ENCODE results near the gene GATAD2B.

Gene GATAD2B

DNA sequence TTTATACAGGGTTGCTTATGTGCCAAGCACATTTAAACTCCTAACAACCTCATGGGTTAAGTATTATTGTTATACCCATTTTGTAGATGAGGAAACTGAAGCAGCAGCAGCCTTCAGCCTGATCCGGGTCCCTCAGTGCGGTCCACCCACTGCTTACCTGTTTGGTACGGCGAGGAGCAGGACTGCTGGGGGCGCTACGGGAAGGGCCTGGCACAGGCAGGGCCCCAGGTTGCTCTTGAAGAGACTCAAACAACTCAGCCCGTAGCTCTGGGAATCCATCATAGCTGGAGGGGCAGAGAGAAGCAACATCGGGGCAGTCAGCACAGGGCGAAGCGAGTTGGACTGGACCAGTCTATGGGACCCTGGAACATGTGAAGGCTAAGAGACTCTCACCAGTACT lies 14.6 kb upstream of the GATAD2B start:
- H3K9ac ChIP-seq (ENCODE audit: low read depth, low read length), result no peak overlapping the region
- no peaks in the 10 kb centered on the region for H3K9me3 ChIP-seq (ENCODE audit: insufficient read depth, low read depth, low read length)
- H3K4me1 ChIP-seq (ENCODE audit: insufficient read depth, low read length), result no peaks in the 10 kb centered on the region
- peaks cover 87% of the 10 kb centered on the region for H3K36me3 ChIP-seq (ENCODE audit: insufficient read depth, low read depth, low read length)
- no peak overlapping the region for H3K4me3 ChIP-seq (ENCODE audit: low read length)
- no peaks in the 10 kb centered on the region for H3K27me3 ChIP-seq (ENCODE audit: insufficient read depth, low read length)
- H3K27ac ChIP-seq (ENCODE audit: low read length), result no peak overlapping the region

DNA sequence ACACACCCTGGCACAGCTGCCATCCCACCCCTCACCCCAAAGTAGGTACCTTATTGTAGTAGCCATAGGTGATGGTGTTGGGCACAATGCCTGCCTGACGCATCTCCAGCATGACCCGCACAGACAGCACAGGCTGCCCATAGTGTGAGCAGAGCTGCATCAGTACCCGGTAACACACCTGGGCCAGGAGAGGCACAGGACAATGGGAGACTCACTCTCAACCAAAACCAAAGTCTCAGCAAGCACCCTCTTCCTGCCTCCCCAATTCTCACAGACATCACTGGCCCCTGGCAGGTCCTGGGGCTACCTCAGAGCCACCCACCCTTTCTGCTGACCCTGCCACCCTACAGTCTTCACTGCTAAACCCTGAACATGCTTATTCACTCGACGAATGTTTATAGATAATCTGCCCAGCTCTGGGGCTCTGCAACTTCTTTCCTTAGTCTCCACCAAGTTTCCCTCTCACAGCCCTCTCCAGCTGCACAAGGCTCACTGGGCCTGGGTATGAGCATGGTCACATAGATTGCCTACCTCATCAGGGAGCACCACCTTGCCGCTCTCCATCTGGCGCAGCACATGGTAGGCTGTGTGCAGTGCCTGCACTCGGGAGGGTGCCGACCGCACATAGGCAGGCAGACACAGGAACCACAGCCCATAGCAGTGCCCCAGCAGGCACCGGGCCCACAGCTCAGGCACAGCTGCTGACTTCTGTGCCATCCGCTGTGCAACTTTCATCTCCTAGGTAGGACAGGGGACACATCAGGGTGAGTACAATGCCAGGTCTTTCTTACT lies 13.4 kb upstream of the GATAD2B start:
- no peaks in the 10 kb centered on the region for H3K27me3 ChIP-seq (ENCODE audit: insufficient read depth, low read length)
- H3K4me3 ChIP-seq (ENCODE audit: low read length), result no peak overlapping the region
- peaks cover 85% of the 10 kb centered on the region for H3K36me3 ChIP-seq (ENCODE audit: insufficient read depth, low read depth, low read length)
- no peaks in the 10 kb centered on the region for H3K9me3 ChIP-seq (ENCODE audit: insufficient read depth, low read depth, low read length)
- no peaks in the 10 kb centered on the region for H3K4me1 ChIP-seq (ENCODE audit: insufficient read depth, low read length)
- no peak overlapping the region for H3K27ac ChIP-seq (ENCODE audit: low read length)
- H3K9ac ChIP-seq (ENCODE audit: low read depth, low read length), result no peak overlapping the region

DNA sequence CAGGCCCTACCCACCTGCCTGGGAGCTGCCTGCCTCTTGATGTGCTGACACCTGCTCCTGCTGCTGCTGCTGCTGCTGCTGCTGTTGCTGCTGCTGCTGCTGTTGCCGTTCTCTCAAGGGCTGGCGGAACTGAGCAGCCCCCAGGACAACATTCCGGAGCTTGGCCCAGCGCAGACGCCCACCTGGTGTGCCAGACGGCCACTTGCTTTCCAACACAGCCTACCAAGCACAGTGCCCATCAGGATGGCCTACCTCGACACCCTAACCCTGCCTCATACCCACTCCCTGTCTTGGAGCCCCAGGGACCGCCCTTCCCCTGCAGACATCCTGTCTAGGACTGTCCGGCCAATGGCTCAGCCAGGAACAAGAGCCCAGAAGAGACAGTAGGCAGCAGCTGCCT lies 12.0 kb upstream of the GATAD2B start:
- Histone ChIP-seq H3K4me3 (ENCODE audit: low read length) (no peak overlapping the region), H3K27ac (ENCODE audit: low read length) (no peak overlapping the region), H3K27me3 (ENCODE audit: insufficient read depth, low read length) (no peaks in the 10 kb centered on the region), H3K4me1 (ENCODE audit: insufficient read depth, low read length) (no peaks in the 10 kb centered on the region), H3K9ac (ENCODE audit: low read depth, low read length) (no peak overlapping the region), H3K9me3 (ENCODE audit: insufficient read depth, low read depth, low read length) (no peaks in the 10 kb centered on the region), H3K36me3 (ENCODE audit: insufficient read depth, low read depth, low read length) (peaks cover 85% of the 10 kb centered on the region)

DNA sequence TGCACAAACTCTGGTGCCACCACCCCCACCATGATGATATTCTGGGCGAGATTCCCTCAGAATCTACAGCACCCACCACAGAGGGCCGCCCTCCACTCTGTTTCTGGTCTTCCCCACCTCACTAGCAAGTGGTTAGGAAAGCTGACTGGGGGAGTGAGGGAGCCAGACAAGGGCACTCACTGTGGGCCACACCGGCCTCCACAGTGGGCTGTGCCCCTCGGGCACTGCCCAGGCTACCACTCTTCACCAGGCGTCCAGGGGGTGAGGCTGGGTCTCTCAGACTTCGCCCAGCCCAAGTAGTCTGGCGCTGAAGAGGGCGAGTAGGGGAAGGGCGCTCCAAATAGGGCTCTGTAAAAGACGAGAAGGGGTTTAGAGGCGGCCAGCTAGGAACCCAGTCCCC lies 11.2 kb upstream of the GATAD2B start:
- no peak overlapping the region for H3K9ac ChIP-seq (ENCODE audit: low read depth, low read length)
- H3K27me3 ChIP-seq (ENCODE audit: insufficient read depth, low read length), result no peaks in the 10 kb centered on the region
- H3K4me1 ChIP-seq (ENCODE audit: insufficient read depth, low read length), result no peaks in the 10 kb centered on the region
- H3K4me3 ChIP-seq (ENCODE audit: low read length), result no peak overlapping the region
- no peak overlapping the region for H3K27ac ChIP-seq (ENCODE audit: low read length)
- no peaks in the 10 kb centered on the region for H3K9me3 ChIP-seq (ENCODE audit: insufficient read depth, low read depth, low read length)
- H3K36me3 ChIP-seq (ENCODE audit: insufficient read depth, low read depth, low read length), result peaks cover 81% of the 10 kb centered on the region

DNA sequence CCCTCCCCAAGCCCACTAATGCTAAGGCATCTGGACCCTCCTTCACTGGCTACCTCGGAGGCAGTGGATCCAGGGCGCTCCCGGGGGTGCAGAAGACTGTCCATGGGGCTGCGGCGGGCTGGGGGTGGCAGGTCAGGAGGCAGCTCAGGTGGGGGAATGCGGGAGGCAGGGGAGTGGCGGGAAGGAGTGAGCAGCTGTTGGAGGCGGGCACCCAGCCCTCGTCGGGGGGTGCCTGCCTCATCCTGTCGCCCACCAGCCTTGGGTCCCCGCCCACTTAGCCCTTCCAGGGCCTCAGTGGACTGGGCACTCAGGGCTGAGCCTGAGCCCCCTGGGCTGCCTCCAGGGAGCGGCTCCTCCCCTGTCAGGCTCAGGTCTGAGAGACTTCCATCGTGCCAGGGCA lies 10.7 kb upstream of the GATAD2B start:
- Histone ChIP-seq H3K9me3 (ENCODE audit: insufficient read depth, low read depth, low read length) (no peaks in the 10 kb centered on the region), H3K9ac (ENCODE audit: low read depth, low read length) (no peak overlapping the region), H3K27ac (ENCODE audit: low read length) (no peak overlapping the region), H3K36me3 (ENCODE audit: insufficient read depth, low read depth, low read length) (peaks cover 77% of the 10 kb centered on the region), H3K27me3 (ENCODE audit: insufficient read depth, low read length) (no peaks in the 10 kb centered on the region), H3K4me3 (ENCODE audit: low read length) (no peak overlapping the region), H3K4me1 (ENCODE audit: insufficient read depth, low read length) (no peaks in the 10 kb centered on the region)

DNA sequence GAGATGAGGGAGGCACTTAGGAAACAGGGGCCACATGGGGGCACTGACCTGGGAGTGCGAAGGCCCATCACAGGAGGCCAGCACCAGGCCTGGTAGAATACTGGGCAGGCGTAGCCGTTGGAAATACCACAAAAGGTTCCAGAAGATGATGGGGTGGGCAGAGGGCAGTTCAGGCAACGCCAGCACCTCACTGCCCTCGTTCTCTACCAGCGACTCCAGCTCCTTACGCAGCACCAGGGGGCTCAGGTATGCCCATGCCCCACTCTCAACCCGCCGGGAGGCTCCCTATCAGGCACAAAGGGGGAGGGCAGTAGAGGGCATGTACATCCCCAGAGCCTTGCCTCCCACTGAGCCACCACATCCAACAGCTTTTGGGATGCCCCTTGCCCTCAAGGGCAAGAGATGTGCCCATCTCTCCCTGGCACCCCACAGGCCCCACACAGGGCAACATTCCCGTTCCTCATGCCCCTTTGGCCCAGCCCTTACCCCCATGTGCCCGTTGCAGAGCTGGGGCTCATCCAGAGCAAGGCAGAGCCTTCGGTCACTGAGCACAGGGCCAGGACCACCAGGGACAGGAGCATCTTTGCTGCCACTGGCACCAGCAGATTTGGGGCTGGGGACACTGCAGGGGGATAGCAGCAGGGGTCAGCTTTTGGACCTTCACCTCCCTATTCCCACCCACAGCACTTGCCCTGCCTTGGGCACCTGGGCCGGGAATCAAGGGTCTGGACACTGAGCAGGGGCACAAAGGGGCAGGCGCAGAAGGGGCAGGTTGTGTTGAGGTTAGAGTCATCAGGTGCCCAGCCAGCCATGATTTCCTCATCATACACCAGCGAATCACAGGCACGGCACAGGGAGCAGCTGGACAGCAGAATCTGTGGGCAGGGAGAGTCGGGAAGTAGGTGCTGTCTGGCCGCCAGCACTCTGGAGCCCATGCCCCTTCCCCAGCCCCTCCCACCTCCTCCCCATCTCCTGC lies 9.7 kb upstream of the GATAD2B start:
- H3K9me3 ChIP-seq (ENCODE audit: insufficient read depth, low read depth, low read length), result no peaks in the 10 kb centered on the region
- peaks cover 73% of the 10 kb centered on the region for H3K36me3 ChIP-seq (ENCODE audit: insufficient read depth, low read depth, low read length)
- no peaks in the 10 kb centered on the region for H3K4me1 ChIP-seq (ENCODE audit: insufficient read depth, low read length)
- no peaks in the 10 kb centered on the region for H3K27me3 ChIP-seq (ENCODE audit: insufficient read depth, low read length)
- no peak overlapping the region for H3K27ac ChIP-seq (ENCODE audit: low read length)
- no peak overlapping the region for H3K4me3 ChIP-seq (ENCODE audit: low read length)
- H3K9ac ChIP-seq (ENCODE audit: low read depth, low read length), result no peak overlapping the region

DNA sequence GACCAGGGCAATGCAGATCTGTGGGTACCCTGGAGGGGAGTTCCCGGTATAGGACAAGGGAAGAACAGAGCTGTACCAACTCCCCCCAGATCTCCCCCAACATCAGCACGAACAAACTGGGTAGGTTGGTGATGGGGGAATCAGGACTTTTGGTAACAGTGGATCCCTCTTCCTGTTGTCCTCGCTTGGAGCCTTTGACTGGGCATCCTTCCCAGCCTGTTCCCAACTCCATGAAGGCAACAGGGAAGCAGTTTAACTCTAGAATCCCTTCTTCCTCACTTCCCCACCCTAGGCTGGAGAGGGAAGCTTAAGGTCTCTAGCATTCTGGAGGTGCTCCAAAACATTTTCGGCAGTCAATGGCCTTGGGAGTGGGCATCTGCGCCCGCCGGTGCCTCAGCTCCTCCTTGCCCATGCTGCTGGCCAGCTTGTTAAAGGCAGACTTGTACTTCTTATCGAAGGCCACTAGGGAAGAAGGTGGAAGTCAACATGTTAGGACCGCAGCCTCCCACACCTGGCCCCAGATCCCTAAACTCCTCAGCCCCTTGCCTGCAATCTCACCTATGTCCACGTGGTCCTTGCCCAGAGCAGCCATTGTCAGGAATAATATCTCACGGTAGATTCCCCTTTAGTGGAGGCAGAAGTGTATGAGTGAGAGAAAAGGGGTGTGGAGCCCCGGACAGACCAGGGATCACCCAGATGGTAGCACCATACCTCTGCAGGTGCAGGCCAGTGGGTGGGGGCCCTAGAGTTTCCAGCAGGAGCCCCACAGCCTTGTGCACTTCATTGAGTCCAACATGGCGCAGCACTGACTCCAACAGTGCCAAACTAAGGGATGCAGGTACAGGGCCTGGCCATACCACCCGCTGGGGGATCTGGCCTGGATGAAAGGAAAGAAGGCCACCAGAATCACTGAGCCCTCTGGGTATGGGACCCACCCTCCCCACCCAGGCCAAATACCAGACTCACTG lies 7.5 kb upstream of the GATAD2B start:
- H3K36me3 ChIP-seq (ENCODE audit: insufficient read depth, low read depth, low read length), result peaks cover 52% of the 10 kb centered on the region
- H3K9ac ChIP-seq (ENCODE audit: low read depth, low read length), result no peak overlapping the region
- no peaks in the 10 kb centered on the region for H3K9me3 ChIP-seq (ENCODE audit: insufficient read depth, low read depth, low read length)
- H3K4me3 ChIP-seq (ENCODE audit: low read length), result no peak overlapping the region
- no peaks in the 10 kb centered on the region for H3K4me1 ChIP-seq (ENCODE audit: insufficient read depth, low read length)
- no peak overlapping the region for H3K27ac ChIP-seq (ENCODE audit: low read length)
- no peaks in the 10 kb centered on the region for H3K27me3 ChIP-seq (ENCODE audit: insufficient read depth, low read length)

DNA sequence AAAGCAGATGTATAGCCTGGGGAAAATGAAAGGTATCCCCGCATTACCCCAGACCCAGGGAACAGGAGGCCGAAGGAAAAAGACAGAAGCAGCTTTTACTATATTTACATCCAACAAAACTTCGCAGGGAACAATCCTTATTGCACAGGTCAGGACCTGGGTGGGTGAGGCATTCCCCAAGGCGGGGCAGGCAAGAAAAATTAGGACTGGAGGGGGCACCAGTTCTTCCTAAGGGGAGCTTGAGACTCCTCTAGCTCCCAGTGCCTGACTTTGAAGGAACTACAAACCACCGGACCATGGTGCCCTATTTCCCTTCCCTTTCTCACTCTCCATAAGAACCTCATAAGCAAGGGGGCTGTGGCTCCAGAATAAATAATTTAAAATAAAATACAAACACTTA lies 6.7 kb upstream of the GATAD2B start:
- Histone ChIP-seq H3K9ac (ENCODE audit: low read depth, low read length) (no peak overlapping the region), H3K36me3 (ENCODE audit: insufficient read depth, low read depth, low read length) (peaks cover 45% of the 10 kb centered on the region), H3K27ac (ENCODE audit: low read length) (no peak overlapping the region), H3K4me3 (ENCODE audit: low read length) (no peak overlapping the region), H3K4me1 (ENCODE audit: insufficient read depth, low read length) (no peaks in the 10 kb centered on the region), H3K9me3 (ENCODE audit: insufficient read depth, low read depth, low read length) (no peaks in the 10 kb centered on the region), H3K27me3 (ENCODE audit: insufficient read depth, low read length) (no peaks in the 10 kb centered on the region)

DNA sequence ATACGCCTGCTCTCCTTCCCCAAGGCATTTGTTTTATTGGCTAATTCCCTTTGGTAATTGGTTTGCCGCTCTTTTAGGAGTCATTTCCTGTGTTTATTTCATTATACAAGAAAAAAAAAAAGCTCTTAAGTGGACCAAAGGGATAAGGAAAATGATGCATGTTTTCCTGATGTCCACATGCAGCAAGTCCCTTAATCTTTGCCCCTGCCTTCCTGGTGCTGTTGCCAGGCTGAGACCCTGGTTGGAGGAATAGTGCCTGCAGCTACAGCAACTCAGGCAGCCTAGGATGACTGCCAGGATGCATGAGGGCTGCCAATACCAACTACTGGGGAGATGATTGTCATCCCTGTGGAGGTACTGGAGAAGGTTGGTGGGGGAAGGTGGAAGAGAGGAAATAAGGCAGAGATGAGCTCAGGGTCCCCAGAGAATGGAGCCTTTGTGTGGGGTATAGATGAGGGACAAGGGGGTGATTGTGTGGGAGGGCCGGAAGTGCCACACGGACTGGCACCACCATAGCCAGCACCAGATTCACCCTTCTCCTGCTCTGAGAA lies 6.1 kb upstream of the GATAD2B start:
- Histone ChIP-seq H3K27me3 (ENCODE audit: insufficient read depth, low read length) (no peaks in the 10 kb centered on the region), H3K36me3 (ENCODE audit: insufficient read depth, low read depth, low read length) (peaks cover 39% of the 10 kb centered on the region), H3K4me1 (ENCODE audit: insufficient read depth, low read length) (no peaks in the 10 kb centered on the region), H3K4me3 (ENCODE audit: low read length) (no peak overlapping the region), H3K27ac (ENCODE audit: low read length) (no peak overlapping the region), H3K9me3 (ENCODE audit: insufficient read depth, low read depth, low read length) (no peaks in the 10 kb centered on the region), H3K9ac (ENCODE audit: low read depth, low read length) (no peak overlapping the region)

DNA sequence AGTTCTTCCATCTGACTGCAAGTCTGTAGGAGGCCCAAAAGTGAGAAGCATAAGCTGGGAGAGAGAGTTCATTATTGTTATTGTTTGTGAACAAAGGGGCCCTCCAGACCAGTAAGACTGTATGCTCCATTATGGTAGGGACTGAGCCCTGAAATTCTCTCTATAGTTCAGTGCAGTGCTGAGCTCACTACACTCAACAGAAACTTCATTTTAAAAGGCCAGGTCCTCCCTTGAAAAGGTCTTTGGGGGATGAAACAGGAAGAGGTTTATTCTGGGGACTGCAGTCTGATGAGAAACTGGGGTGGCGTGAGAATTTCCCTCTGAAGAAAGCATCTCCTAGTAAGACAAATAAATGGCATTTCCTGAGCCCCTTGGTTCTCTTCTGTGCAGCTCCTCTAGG lies 5.5 kb upstream of the GATAD2B start:
- Histone ChIP-seq H3K27me3 (ENCODE audit: insufficient read depth, low read length) (no peaks in the 10 kb centered on the region), H3K4me3 (ENCODE audit: low read length) (no peak overlapping the region), H3K36me3 (ENCODE audit: insufficient read depth, low read depth, low read length) (peaks cover 33% of the 10 kb centered on the region; the same call in 1 of the 2 replicates), H3K9ac (ENCODE audit: low read depth, low read length) (no peak overlapping the region), H3K27ac (ENCODE audit: low read length) (no peak overlapping the region), H3K9me3 (ENCODE audit: insufficient read depth, low read depth, low read length) (no peaks in the 10 kb centered on the region), H3K4me1 (ENCODE audit: insufficient read depth, low read length) (no peaks in the 10 kb centered on the region)

DNA sequence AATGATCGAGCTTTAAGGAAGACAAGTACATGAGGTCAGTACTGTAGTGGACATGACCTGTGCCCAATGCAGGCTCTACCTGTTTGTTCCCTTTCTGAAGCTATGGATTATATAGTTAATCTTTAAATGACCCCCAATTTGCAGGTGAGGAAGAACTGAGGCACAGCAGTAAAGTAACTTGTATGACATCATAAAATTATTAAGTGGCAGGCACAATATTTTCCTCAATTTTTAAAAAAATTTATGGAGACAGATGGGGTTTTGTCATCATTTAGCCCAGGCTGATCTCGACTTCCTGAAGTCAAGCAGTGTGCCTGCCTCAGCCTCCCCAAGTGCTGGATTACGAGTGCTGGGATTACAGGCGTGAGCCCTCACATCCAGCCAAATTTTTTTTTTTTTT lies 3.6 kb upstream of the GATAD2B start:
- peaks cover 19% of the 10 kb centered on the region; the same call in 1 of the 2 replicates for H3K36me3 ChIP-seq (ENCODE audit: insufficient read depth, low read depth, low read length)
- H3K4me3 ChIP-seq (ENCODE audit: low read length), result no peak overlapping the region
- no peaks in the 10 kb centered on the region; the same call in 1 of the 2 replicates for H3K4me1 ChIP-seq (ENCODE audit: insufficient read depth, low read length)
- H3K27ac ChIP-seq (ENCODE audit: low read length), result no peak overlapping the region
- H3K9me3 ChIP-seq (ENCODE audit: insufficient read depth, low read depth, low read length), result no peaks in the 10 kb centered on the region
- H3K9ac ChIP-seq (ENCODE audit: low read depth, low read length), result no peak overlapping the region
- no peaks in the 10 kb centered on the region for H3K27me3 ChIP-seq (ENCODE audit: insufficient read depth, low read length)

Data from iPS-20b (cell line).